Upper lobe of right lung (tissue), 1 donor: Measurements from ENCODE around the gene PARD3. TPM values are rescaled to one million over a fixed set of nuclear protein-coding genes. Genes with fewer than 3 reads are reported as not detected.
A peak's percentile ranks its signal among the peaks of the same experiment; 100 is the strongest.

Source experiments
- ATAC-seq: fragments of 200-7000 bp; cut with Tn5 transposase; one replicate; pipeline ENCODE4 v1.9.1; 2020; ENCODE audit warnings: mild to moderate bottlenecking, moderate library complexity
- DNase-seq: peaks from one replicate; pipeline ENCODE4 v3.0.0-alpha.2; 2020
- H3K27ac ChIP-seq: fragments of 200-600 bp; one replicate; pipeline ENCODE4 v1.8.0; 2022
- H3K27me3 ChIP-seq: fragments of 200-600 bp; one replicate; pipeline ENCODE4 v1.8.0; 2022; ENCODE audit warnings: mild to moderate bottlenecking
- H3K36me3 ChIP-seq: fragments of 200-600 bp; one replicate; pipeline ENCODE4 v1.8.0; 2022
- H3K4me1 ChIP-seq: fragments of 200-600 bp; one replicate; pipeline ENCODE4 v1.8.0; 2022
- H3K4me3 ChIP-seq: fragments of 200-600 bp; one replicate; pipeline ENCODE4 v1.8.0; 2022; ENCODE audit warnings: mild to moderate bottlenecking
- H3K9me3 ChIP-seq: fragments of 200-600 bp; one replicate; pipeline ENCODE4 v1.8.0; 2022
- CTCF ChIP-seq: fragments of 200-600 bp; IDR thresholded peaks from one replicate; pipeline ENCODE4 v1.8.0; 2022; ENCODE audit warnings: antibody characterized with exemption
- intact Hi-C: fragments of 100-400 bp; cut with DNase I; formaldehyde crosslinking; loops from one replicate; pipeline ENCODE4 v1.11.0; 2022
- total RNA-seq: library from RNA; stranded (reverse); fragmentation: NEBNext Ultra II Directional; extraction: Animal tissue kit (Norgen Biotek cat#: 25700); gene quantifications from one replicate; pipeline ENCODE4 v1.2.1, GENCODE V29; 2021
- donor health status: DM: no; HTN: yes; CAD: no; lungs with severe emphysema.

Gene PARD3
- total RNA-seq, 1 donor from 2014 or later = 38.5 TPM

GRCh38 chr10:34177445-34177844 lies 637.7 kb downstream of the PARD3 start:
- Histone ChIP-seq H3K4me1 (peaks cover 12% of the 10 kb centered on the region), H3K9me3 (no peaks in the 10 kb centered on the region), H3K36me3 (no peaks in the 10 kb centered on the region), H3K4me3 (no peak overlapping the region), H3K27ac (no peak overlapping the region), H3K27me3 (no peaks in the 10 kb centered on the region)
- TF ChIP-seq CTCF = no peak
- intact Hi-C loops = no loop called here
- DNase-seq (no peak), ATAC-seq (no peak)

- DNase-seq (no peak), ATAC-seq (no peak)
- no peak for TF ChIP-seq CTCF
- Histone ChIP-seq H3K27me3 (no peaks in the 10 kb centered on the region), H3K27ac (no peak overlapping the region), H3K4me1 (peaks cover 2% of the 10 kb centered on the region), H3K4me3 (no peak overlapping the region), H3K9me3 (no peaks in the 10 kb centered on the region), H3K36me3 (no peaks in the 10 kb centered on the region)
- intact Hi-C loops = no loop called here
Observed at GRCh38 chr10:34176351-34176750, 638.7 kb downstream of the PARD3 start.

GRCh38 chr10:34175121-34175520 lies 640.0 kb downstream of the PARD3 start:
- ATAC-seq (no peak), DNase-seq (no peak)
- no peaks in the 10 kb centered on the region for H3K4me1 ChIP-seq
- no peaks in the 10 kb centered on the region for H3K9me3 ChIP-seq
- no peak overlapping the region for H3K4me3 ChIP-seq
- H3K27ac ChIP-seq = no peak overlapping the region
- no peaks in the 10 kb centered on the region for H3K27me3 ChIP-seq
- H3K36me3 ChIP-seq = no peaks in the 10 kb centered on the region
- intact Hi-C loops = no loop called here
- no peak for TF ChIP-seq CTCF

- Histone ChIP-seq H3K36me3 (no peaks in the 10 kb centered on the region), H3K27me3 (no peaks in the 10 kb centered on the region), H3K27ac (no peak overlapping the region), H3K4me3 (no peak overlapping the region), H3K4me1 (no peaks in the 10 kb centered on the region), H3K9me3 (no peaks in the 10 kb centered on the region)
- ATAC-seq (peak; percentile 46), DNase-seq (no peak)
- TF ChIP-seq CTCF = no peak
- intact Hi-C loops = no loop called here
Observed at GRCh38 chr10:34172936-34173533, 642.1 kb downstream of the PARD3 start.

GRCh38 chr10:34171957-34172527 lies 643.1 kb downstream of the PARD3 start:
- DNase-seq = no peak
- Histone ChIP-seq H3K9me3 (no peaks in the 10 kb centered on the region), H3K27me3 (no peaks in the 10 kb centered on the region), H3K4me3 (no peak overlapping the region), H3K4me1 (no peaks in the 10 kb centered on the region), H3K36me3 (no peaks in the 10 kb centered on the region), H3K27ac (no peak overlapping the region)
- ATAC-seq = no peak
- intact Hi-C loops = no loop called here
- TF ChIP-seq CTCF = no peak
